K562 (cell line): Measurements from ENCODE around the gene TBC1D17. TPM values are rescaled to one million over a fixed set of nuclear protein-coding genes. Genes with fewer than 3 reads are reported as not detected.

Experiments
- BMI1 ChIP-seq: fragments of 150-350 bp; IDR thresholded peaks from 2 replicates; pipeline ENCODE4 v1.6.1; 2014; ENCODE audit warnings: low read length
- E2F5 ChIP-seq: sonication (generic); formaldehyde crosslinking; IDR thresholded peaks from 2 replicates; pipeline ENCODE4 v1.8.0; 2022; ENCODE audit warnings: mild to moderate bottlenecking, missing genetic modification reagents
- FIP1L1 ChIP-seq: fragments of 200-400 bp; formaldehyde crosslinking; IDR thresholded peaks from 2 replicates; pipeline ENCODE4 v1.6.1; 2018; ENCODE audit warnings: mild to moderate bottlenecking, low read depth, low read length; ENCODE audit not compliant: poor library complexity, severe bottlenecking
- HDAC8 ChIP-seq: fragments of 450-650 bp; IDR thresholded peaks from 2 replicates; pipeline ENCODE4 v1.6.1; 2016; ENCODE audit warnings: mild to moderate bottlenecking, missing genetic modification characterization, moderate library complexity, missing compliant biosample characterization
- HMGN3 ChIP-seq: IDR thresholded peaks from 2 replicates; pipeline ENCODE4 v1.6.1; 2011; ENCODE audit warnings: borderline replicate concordance, low read depth, mild to moderate bottlenecking, mixed read lengths, low read length; ENCODE audit not compliant: insufficient read length; ENCODE audit errors: extremely low read depth
- JUND ChIP-seq, 2 experiments: IDR thresholded peaks; 2 replicates in 1 of 2; 3 replicates in 1 of 2; pipeline ENCODE4 v1.6.1; 2011; ENCODE audit warnings: borderline replicate concordance in 2 of 2, low read depth in 2 of 2, low read length in 2 of 2, improper control_type of control experiment in 1 of 2, missing biosample characterization in 1 of 2, missing genetic modification characterization in 1 of 2, missing genetic modification reagents in 1 of 2
- KLF6 ChIP-seq: fragments of 250-450 bp; sonication (Bioruptor Pico); IDR thresholded peaks from 2 replicates; pipeline ENCODE4 v1.4.0; 2020; ENCODE audit warnings: mild to moderate bottlenecking, moderate library complexity, borderline replicate concordance
- MYC ChIP-seq, 2 experiments: fragments of 250-450 bp in 1 of 2; sonication (Bioruptor Pico) in 1 of 2; IDR thresholded peaks; 2 replicates each; pipeline versions ENCODE4 v1.5.1 to v1.6.1; 2012 to 2021; ENCODE audit warnings: low read depth in 2 of 2, borderline replicate concordance in 1 of 2, improper control_type of control experiment in 1 of 2, low read length in 1 of 2, mild to moderate bottlenecking in 1 of 2, moderate library complexity in 1 of 2
- RBM14 ChIP-seq: fragments of 200-400 bp; formaldehyde crosslinking; IDR thresholded peaks from 2 replicates; pipeline ENCODE4 v1.6.1; 2018; ENCODE audit warnings: low read depth, mild to moderate bottlenecking, low read length, moderate library complexity, borderline replicate concordance; ENCODE audit not compliant: insufficient read depth
- SIN3B ChIP-seq: fragments of 450-650 bp; IDR thresholded peaks from 2 replicates; pipeline ENCODE4 v1.6.1; 2017; ENCODE audit warnings: low read depth, mild to moderate bottlenecking, moderate library complexity
- SMAD3 ChIP-seq: fragments of 450-650 bp; formaldehyde crosslinking; conservative IDR thresholded peaks from 2 replicates; pipeline ENCODE4 v1.4.0; 2020; ENCODE audit warnings: mild to moderate bottlenecking
- SMARCA5 ChIP-seq: fragments of 450-650 bp; IDR thresholded peaks from 2 replicates; pipeline ENCODE4 v1.6.1; 2016
- SRSF1 ChIP-seq: fragments of 200-400 bp; formaldehyde crosslinking; IDR thresholded peaks from 2 replicates; pipeline ENCODE4 v1.6.1; 2017; ENCODE audit warnings: mild to moderate bottlenecking, low read depth, low read length, moderate library complexity
- SUPT5H ChIP-seq: fragments of 450-650 bp; IDR thresholded peaks from 2 replicates; pipeline ENCODE4 v1.6.1; 2016
- TEAD1 ChIP-seq, 2 experiments: fragments of 450-650 bp in 1 of 2; sonication (generic) in 1 of 2; formaldehyde crosslinking; IDR thresholded peaks; 2 replicates each; pipeline versions ENCODE4 v1.4.0 to v1.8.0; 2020 to 2022; ENCODE audit warnings: mild to moderate bottlenecking in 2 of 2, missing genetic modification reagents in 1 of 2
- ZBTB33 ChIP-seq: sonication (generic); formaldehyde crosslinking; IDR thresholded peaks from 2 replicates; pipeline ENCODE4 v1.8.1; 2023; ENCODE audit warnings: mild to moderate bottlenecking, missing genetic modification reagents
- ZNF146 ChIP-seq: IDR thresholded peaks from one replicate; pipeline ENCODE4 v1.6.1; 2018; ENCODE audit warnings: missing compliant biosample characterization; ENCODE audit not compliant: unreplicated experiment
- ZNF282 ChIP-seq: sonication (generic); formaldehyde crosslinking; IDR thresholded peaks from 2 replicates; pipeline ENCODE4 v1.8.1; 2023; ENCODE audit warnings: missing genetic modification reagents
- ZNF584 ChIP-seq: fragments of 200-800 bp; sonication (Bioruptor generic); IDR thresholded peaks from 2 replicates; pipeline ENCODE4 v1.6.1; 2016; ENCODE audit warnings: low read depth, mild to moderate bottlenecking, missing genetic modification characterization, missing compliant biosample characterization
- ZNF696 ChIP-seq: fragments of 250-450 bp; sonication (Bioruptor Pico); conservative IDR thresholded peaks from 2 replicates; pipeline ENCODE4 v1.4.0; 2020; ENCODE audit warnings: mild to moderate bottlenecking, moderate library complexity
- ZNF764 ChIP-seq: fragments of 250-450 bp; sonication (Bioruptor Pico); IDR thresholded peaks from 2 replicates; pipeline ENCODE4 v1.4.0; 2020; ENCODE audit warnings: low read depth, mild to moderate bottlenecking, moderate library complexity
- ZNF830 ChIP-seq: fragments of 250-450 bp; sonication (Bioruptor Pico); IDR thresholded peaks from 2 replicates; pipeline ENCODE4 v1.5.0; 2021; ENCODE audit warnings: mild to moderate bottlenecking
- ZZZ3 ChIP-seq: fragments of 450-650 bp; IDR thresholded peaks from 2 replicates; pipeline ENCODE4 v1.6.1; 2016; ENCODE audit warnings: antibody characterized with exemption, mild to moderate bottlenecking, moderate library complexity
- polyA plus RNA-seq, 8 experiments: library from polyadenylated mRNA; depleted of rRNA in 4 of 8; stranded (reverse) in 5 of 8; unstranded in 3 of 8; fragments of >200 nt; fragmentation: Nextera tagmentation in 2 of 8; fragmentation: Illumina TruSeq in 1 of 8; extraction: Ambion mirVana in 2 of 8; extraction: Trizol in 1 of 8; gene quantifications; 2 replicates each; pipeline versions ENCODE4 v1.2.1 to v1.2.3, GENCODE V29; 2011 to 2014; ENCODE audit warnings: inconsistent platforms in 1 of 8, missing spikeins in 1 of 8
- total RNA-seq, 7 experiments: library from RNA; depleted of rRNA in 6 of 7; stranded (reverse); fragments of >200 nt in 6 of 7; fragmentation: Illumina TruSeq in 2 of 7; extraction: Trizol in 2 of 7; gene quantifications; 2 replicates each; pipeline versions ENCODE4 v1.2.1 to v1.2.3, GENCODE V29; 2011 to 2021; ENCODE audit warnings: low replicate concordance in 1 of 7

Gene TBC1D17
- total and polyA plus RNA-seq, 9 of the 15 experiments (the other 6 are each of a cell fraction or from before 2014, with no cell fraction given), result 0.42 to 16.0 (median 3.8) TPM

GRCh38 chr19:49890349-49891311, 13.1 kb downstream of the TBC1D17 start (continued):
- TF ChIP-seq ZNF146 (CRISPR knock-in tag) (peak; percentile 5), MYC (IDR thresholded peaks at IDR 0.05; ENCODE audit: low read depth, low read length) (no peak), MYC (CRISPR knock-in tag; IDR thresholded peaks at IDR 0.05; ENCODE audit: borderline replicate concordance, low read depth) (no peak), BMI1 (no peak), HDAC8 (tag) (no peak), ZNF584 (no peak), HMGN3 (peak; percentile 16), ZNF696 (no peak), SIN3B (no peak), JUND (IDR thresholded peaks at IDR 0.05; ENCODE audit: borderline replicate concordance, low read depth, low read length) (no peak), JUND (tag; IDR thresholded peaks at IDR 0.05; ENCODE audit: borderline replicate concordance, low read depth, low read length) (no peak), ZNF282 (CRISPR knock-in tag) (peak; percentile 7; the same call in 1 of the 2 replicates), ZNF764 (CRISPR knock-in tag) (peak; percentile 51; the same call in 1 of the 2 replicates), ZBTB33 (peak; percentile 72; the same call in 1 of the 2 replicates), ZNF830 (CRISPR knock-in tag) (no peak), KLF6 (CRISPR knock-in tag) (no peak), E2F5 (CRISPR knock-in tag) (no peak; the same call in 1 of the 2 replicates), SRSF1 (no peak), ZZZ3 (no peak), SMAD3 (no peak), SMARCA5 (no peak), TEAD1 (CRISPR knock-in tag; IDR thresholded peaks at IDR 0.05) (peak in 1 of 2 experiments; percentile 92; a peak in 1 of 4 replicates), SUPT5H (no peak), RBM14 (no peak), FIP1L1 (no peak)
